H1 (cell line): ENCODE data around the gene MMAB. TPM values are rescaled to one million over a fixed set of nuclear protein-coding genes. Genes with fewer than 3 reads are reported as not detected.

Source experiments
- CTCF ChIA-PET: fragments of 300-600 bp; sonication (Branson Sonifier 250); formaldehyde crosslinking; loops from one replicate; lab custom pipeline; 2021; ENCODE audit not compliant: partially characterized antibody; lab: Charles Lee
- POLR2A ChIA-PET: fragments of 300-600 bp; sonication (Branson Sonifier 250); formaldehyde crosslinking; loops from one replicate; lab custom pipeline; 2021; ENCODE audit warnings: inconsistent platforms; ENCODE audit not compliant: partially characterized antibody; lab: Charles Lee
- DNase-seq, 2 experiments: peaks; one replicate each; pipeline versions ENCODE4 v3.0.0 to v3.0.0-alpha.2; 2010 to 2022; ENCODE audit warnings: low spot score in 2 of 2, low read depth in 1 of 2, mixed read lengths in 1 of 2
- FAIRE-seq: peaks from 2 replicates; lab custom pipeline; 2011; peaks lifted over from hg19 to GRCh38; lab: Jason Lieb, UNC
- H2AFZ ChIP-seq: 2 replicates; pipeline ENCODE4 v1.8.1; 2012; ENCODE audit warnings: low read length, inconsistent platforms
- H2AK5ac ChIP-seq: 2 replicates; pipeline ENCODE4 v1.6.1; 2013; ENCODE audit warnings: low read depth, low read length
- H2BK120ac ChIP-seq: replicated peaks from 2 replicates; pipeline ENCODE3; 2013; ENCODE audit warnings: low read depth, low read length, inconsistent platforms
- H2BK12ac ChIP-seq: 2 replicates; pipeline ENCODE4 v1.6.1; 2013; ENCODE audit warnings: low read depth, low read length
- H2BK15ac ChIP-seq: 2 replicates; pipeline ENCODE4 v1.6.1; 2013; ENCODE audit warnings: low read length
- H2BK20ac ChIP-seq: 2 replicates; pipeline ENCODE4 v1.6.1; 2013; ENCODE audit warnings: low read length
- H2BK5ac ChIP-seq: 2 replicates; pipeline ENCODE4 v1.6.1; 2013; ENCODE audit warnings: low read depth, low read length
- H3K14ac ChIP-seq: 2 replicates; pipeline ENCODE4 v1.6.1; 2013; ENCODE audit warnings: inconsistent platforms; ENCODE audit not compliant: insufficient read length
- H3K18ac ChIP-seq: 2 replicates; pipeline ENCODE4 v1.6.1; 2013; ENCODE audit warnings: low read length; ENCODE audit errors: extremely low read depth
- H3K23ac ChIP-seq: 2 replicates; pipeline ENCODE4 v1.6.1; 2013; ENCODE audit warnings: inconsistent platforms; ENCODE audit not compliant: insufficient read length
- H3K23me2 ChIP-seq: 2 replicates; pipeline ENCODE4 v1.6.1; 2013; ENCODE audit warnings: low read depth, low read length
- H3K27ac ChIP-seq: 2 replicates; pipeline ENCODE4 v1.6.1; 2011; ENCODE audit warnings: low read depth, low read length, inconsistent platforms
- H3K27me3 ChIP-seq, 4 experiments: replicated peaks in 1 of 4; 1 replicate in 1 of 4; 2 replicates in 3 of 4; pipeline versions ENCODE4 v1.6.1 to v1.8.1; 2011 to 2013; ENCODE audit warnings: low read length in 3 of 4, mild to moderate bottlenecking in 3 of 4, inconsistent platforms in 2 of 4, mixed read lengths in 2 of 4, moderate library complexity in 1 of 4; ENCODE audit not compliant: control insufficient read depth in 3 of 4, insufficient read depth in 3 of 4; ENCODE audit errors: extremely low read depth in 1 of 4
- H3K36me3 ChIP-seq, 4 experiments: 2 replicates each; pipeline versions ENCODE4 v1.6.1 to v1.8.1; 2011 to 2013; ENCODE audit warnings: mild to moderate bottlenecking in 4 of 4, low read length in 3 of 4, moderate library complexity in 2 of 4, control low read depth in 1 of 4, inconsistent platforms in 1 of 4; ENCODE audit not compliant: insufficient read depth in 4 of 4, control insufficient read depth in 2 of 4
- H3K4ac ChIP-seq: replicated peaks from 2 replicates; pipeline ENCODE3; 2013; ENCODE audit warnings: low read length, low read depth, mixed read lengths, inconsistent platforms; ENCODE audit not compliant: insufficient read length
- H3K4me1 ChIP-seq, 4 experiments: replicated peaks in 1 of 4; 1 replicate in 1 of 4; 2 replicates in 3 of 4; pipeline versions ENCODE4 v1.6.1 to v1.8.1; 2011 to 2013; ENCODE audit warnings: low read length in 3 of 4, inconsistent platforms in 2 of 4, mixed read lengths in 1 of 4; ENCODE audit not compliant: insufficient read depth in 4 of 4, control insufficient read depth in 3 of 4
- H3K4me2 ChIP-seq, 2 experiments: 2 replicates each; pipeline versions ENCODE4 v1.6.1 to v1.8.1; 2011 to 2013; ENCODE audit warnings: low read depth in 2 of 2, low read length in 2 of 2, control low read depth in 1 of 2, inconsistent platforms in 1 of 2, mild to moderate bottlenecking in 1 of 2; ENCODE audit not compliant: insufficient read depth in 1 of 2
- H3K4me3 ChIP-seq, 4 experiments: fragments of 200-600, 300-600 bp in 1 of 4; sonication (generic), shearing (Covaris generic), sonication (Bioruptor Twin) in 1 of 4; 2 replicates each; pipeline versions ENCODE4 v1.5.1 to v1.8.1; 2011 to 2016; ENCODE audit warnings: low read length in 4 of 4, low read depth in 3 of 4, control low read depth in 2 of 4, inconsistent platforms in 2 of 4, mild to moderate bottlenecking in 2 of 4, mixed read lengths in 1 of 4, moderate library complexity in 1 of 4; ENCODE audit not compliant: insufficient read depth in 2 of 4; ENCODE audit errors: extremely low read depth in 1 of 4
- H3K56ac ChIP-seq: replicated peaks from 2 replicates; pipeline ENCODE3; 2013; ENCODE audit warnings: low read depth, mild to moderate bottlenecking, mixed read lengths, low read length, inconsistent platforms; ENCODE audit not compliant: insufficient read length
- H3K79me1 ChIP-seq: 2 replicates; pipeline ENCODE4 v1.6.1; 2013; ENCODE audit warnings: low read depth, low read length, control low read depth
- H3K79me2 ChIP-seq, 2 experiments: 2 replicates each; pipeline versions ENCODE4 v1.6.1 to v1.8.1; 2012 to 2013; ENCODE audit warnings: low read length in 2 of 2, mild to moderate bottlenecking in 2 of 2, inconsistent platforms in 1 of 2; ENCODE audit not compliant: insufficient read depth in 2 of 2, control insufficient read depth in 1 of 2
- H3K9ac ChIP-seq, 4 experiments: replicated peaks in 1 of 4; 1 replicate in 1 of 4; 2 replicates in 3 of 4; pipeline versions ENCODE4 v1.6.1 to v1.8.1; 2011 to 2013; ENCODE audit warnings: low read depth in 3 of 4, low read length in 3 of 4, control low read depth in 2 of 4, mild to moderate bottlenecking in 2 of 4, moderate library complexity in 2 of 4, inconsistent platforms in 1 of 4; ENCODE audit errors: extremely low read depth in 1 of 4
- H3K9me3 ChIP-seq, 2 experiments: 2 replicates each; pipeline versions ENCODE4 v1.6.1 to v1.8.1; 2012 to 2013; ENCODE audit warnings: mild to moderate bottlenecking in 2 of 2, moderate library complexity in 2 of 2, control low read depth in 1 of 2, inconsistent platforms in 1 of 2, low read depth in 1 of 2, low read length in 1 of 2, mixed read lengths in 1 of 2; ENCODE audit not compliant: insufficient read depth in 2 of 2
- H4K20me1 ChIP-seq, 2 experiments: replicated peaks in 1 of 2; 2 replicates each; pipeline versions ENCODE3 to v1.8.1; 2011 to 2013; ENCODE audit warnings: inconsistent platforms in 2 of 2, low read length in 2 of 2, mild to moderate bottlenecking in 1 of 2; ENCODE audit not compliant: insufficient read depth in 2 of 2, control insufficient read depth in 1 of 2
- H4K5ac ChIP-seq: 2 replicates; pipeline ENCODE4 v1.6.1; 2013; ENCODE audit warnings: low read length, low read depth, mixed read lengths, inconsistent platforms; ENCODE audit not compliant: insufficient read length
- H4K8ac ChIP-seq: 2 replicates; pipeline ENCODE4 v1.8.0; 2013; ENCODE audit warnings: mild to moderate bottlenecking, moderate library complexity, low read length, inconsistent platforms; ENCODE audit not compliant: insufficient read depth; ENCODE audit errors: extremely low read depth
- H4K91ac ChIP-seq: replicated peaks from 2 replicates; pipeline ENCODE3; 2013; ENCODE audit warnings: low read length, mixed read lengths, inconsistent platforms; ENCODE audit not compliant: insufficient read length
- ATF2 ChIP-seq: IDR thresholded peaks from 2 replicates; pipeline ENCODE4 v1.6.1; 2012; ENCODE audit warnings: low read length, inconsistent platforms
- CBX5 ChIP-seq: fragments of 300-800, 300-1000 bp; sonication (generic); IDR thresholded peaks from 2 replicates; pipeline ENCODE4 v1.7.1; 2016; ENCODE audit warnings: antibody characterized with exemption, low read length, low read depth
- CHD2 ChIP-seq: IDR thresholded peaks from 2 replicates; pipeline ENCODE4 v1.6.1; 2012; ENCODE audit warnings: low read length, improper control_type of control experiment
- CREB1 ChIP-seq: IDR thresholded peaks from 2 replicates; pipeline ENCODE4 v1.6.1; 2012; ENCODE audit warnings: inconsistent platforms
- E2F6 ChIP-seq: IDR thresholded peaks from 2 replicates; pipeline ENCODE4 v1.6.1; 2012; ENCODE audit warnings: inconsistent platforms
- FOSL1 ChIP-seq: IDR thresholded peaks from 2 replicates; pipeline ENCODE4 v1.6.1; 2011; ENCODE audit warnings: mild to moderate bottlenecking, low read depth, low read length, moderate library complexity; ENCODE audit not compliant: insufficient read depth
- GABPA ChIP-seq: IDR thresholded peaks from 2 replicates; pipeline ENCODE4 v1.6.1; 2011; ENCODE audit warnings: mild to moderate bottlenecking, low read length, moderate library complexity, borderline replicate concordance; ENCODE audit not compliant: insufficient read depth
- KDM1A ChIP-seq: fragments of 200-600, 300-600 bp; sonication (generic); IDR thresholded peaks from 2 replicates; pipeline ENCODE4 v1.7.1; 2016; ENCODE audit warnings: mild to moderate bottlenecking, low read length, borderline replicate concordance
- KDM5A ChIP-seq: fragments of 200-600 bp; IDR thresholded peaks from 2 replicates; pipeline ENCODE4 v1.7.1; 2012; ENCODE audit warnings: mild to moderate bottlenecking, low read length, inconsistent platforms, mixed read lengths
- POU5F1 ChIP-seq: IDR thresholded peaks from 2 replicates; pipeline ENCODE4 v1.6.1; 2011; ENCODE audit warnings: low read depth, mild to moderate bottlenecking, low read length, moderate library complexity
- SAP30 ChIP-seq: fragments of 300-600 bp; sonication (generic); IDR thresholded peaks from 2 replicates; pipeline ENCODE4 v1.7.1; 2012; ENCODE audit warnings: low read length, moderate library complexity, mild to moderate bottlenecking, inconsistent platforms; ENCODE audit not compliant: insufficient read depth, insufficient replicate concordance
- SP1 ChIP-seq: IDR thresholded peaks from 2 replicates; pipeline ENCODE4 v1.6.1; 2011; ENCODE audit warnings: low read depth, low read length
- WGBS, 2 experiments: shearing (Covaris generic) in 1 of 2; methylation state at CpG; one replicate each; pipeline versions ENCODE4 v1.1.6 to v1.1.7; 2013 to 2015; ENCODE audit warnings: low lambda C conversion rate in 2 of 2, mixed read lengths in 2 of 2, inconsistent platforms in 1 of 2, low coverage in 1 of 2, missing lambda C conversion rate in 1 of 2; ENCODE audit not compliant: insufficient replicate concordance in 2 of 2, insufficient coverage in 1 of 2, insufficient read length in 1 of 2; ENCODE audit errors: extremely low coverage in 1 of 2, missing lambda C conversion rate in 1 of 2; 5-methylcytosine and 5-hydroxymethylcytosine counted together
- polyA plus RNA-seq, 7 experiments: library from polyadenylated mRNA; depleted of rRNA in 3 of 7; stranded (reverse) in 5 of 7; unstranded in 2 of 7; fragments of >200 nt in 5 of 7; fragments of 200-250 nt in 2 of 7; gene quantifications; 1 replicate in 5 of 7; 2 replicates in 1 of 7; 4 replicates in 1 of 7; pipeline versions ENCODE4 v1.2.1 to v1.2.3, GENCODE V29; 2011 to 2013; ENCODE audit warnings: missing spikeins in 2 of 7, mixed read lengths in 2 of 7
- total RNA-seq: library from RNA; stranded (reverse); fragmentation: NEBNext Ultra II Directional; extraction: Animal tissue kit (Norgen Biotek cat#: 25700); gene quantifications from 2 replicates; pipeline ENCODE4 v1.2.1, GENCODE V29; 2021

Gene MMAB
- total and polyA plus RNA-seq, 2 of the 8 experiments (the other 6 are each of a cell fraction or from before 2014, with no cell fraction given) = 12.9 to 18.5 TPM

- Histone ChIP-seq H3K56ac (no peak overlapping the region), H2BK120ac (no peak overlapping the region), H2BK20ac (no peak overlapping the region), H3K4me3 (no peak overlapping the region), H3K4me1 (peaks cover 0 to 4% (median 0%) of the 10 kb centered on the region in 4 experiments; a peak in 2 of 7 replicates), H3K23ac (no peak overlapping the region), H2AFZ (no peak overlapping the region), H2BK12ac (no peak overlapping the region), H3K14ac (no peak overlapping the region), H4K8ac (no peak overlapping the region), H3K23me2 (no peaks in the 10 kb centered on the region), H2BK15ac (no peak overlapping the region), H3K4me2 (no peak overlapping the region), H3K18ac (no peak overlapping the region), H4K91ac (no peak overlapping the region), H3K79me2 (no peaks in the 10 kb centered on the region), H4K20me1 (peaks cover 2% of the 10 kb centered on the region in 2 experiments), H3K27me3 (no peaks in the 10 kb centered on the region; a peak in 3 of 7 replicates), H4K5ac (no peak overlapping the region), H3K27ac (no peak overlapping the region), H3K36me3 (no peaks in the 10 kb centered on the region), H3K79me1 (no peaks in the 10 kb centered on the region), H3K9ac (no peak overlapping the region), H2AK5ac (no peak overlapping the region), H3K9me3 (no peaks in the 10 kb centered on the region), H2BK5ac (no peak overlapping the region), H3K4ac (no peak overlapping the region)
- WGBS, 2 experiments = 78% methylated on average over 6 of the region's 6 CpGs; no CpG with 5 or more reads in 1 of the 2 experiments
- POLR2A ChIA-PET = interaction anchor here (1.2 to 2.9 kb wide), 3 partner anchors 10 to 22 kb away, joined by 4 to 13 read pairs (median 6); partner anchors contain the start of genes MMAB and MVK
- CTCF ChIA-PET = interaction anchor here (0.7 to 4.9 kb wide), 4 partner anchors 11 to 70 kb away, joined by 3 to 25 read pairs (median 4); no protein-coding TSS in a partner anchor
- no peak for DNase-seq
- no peak for FAIRE-seq
- TF ChIP-seq SP1 = no peak
- no peak for TF ChIP-seq SAP30
- TF ChIP-seq CREB1 = no peak
- TF ChIP-seq GABPA = no peak
- no peak for TF ChIP-seq KDM5A
- TF ChIP-seq FOSL1 = no peak
- TF ChIP-seq ATF2 = no peak
- TF ChIP-seq POU5F1 = no peak
- TF ChIP-seq CBX5 = no peak
- TF ChIP-seq E2F6 = no peak
- no peak for TF ChIP-seq KDM1A
- TF ChIP-seq CHD2 = no peak
These were observed 22.2 kb downstream of the MMAB start for GRCh38 chr12:109551108-109551507.
